HL-60 (cell line): Measurements from ENCODE around the gene EXOC2.

Experiments used
- DNase-seq, 2 experiments: peaks; one replicate each; pipeline ENCODE4 v3.0.0-alpha.2; 2010 to 2020; ENCODE audit warnings: low read depth in 1 of 2, low spot score in 1 of 2
- H3K27ac ChIP-seq: fragments of 250-450 bp; sonication (Bioruptor Pico); replicated peaks from 2 replicates; pipeline ENCODE4 v1.5.1; 2020; ENCODE audit warnings: mild to moderate bottlenecking, moderate library complexity
- H3K27me3 ChIP-seq: fragments of 250-450 bp; sonication (Bioruptor Pico); 2 replicates; pipeline ENCODE4 v1.5.1; 2021; ENCODE audit warnings: mild to moderate bottlenecking, moderate library complexity; ENCODE audit not compliant: insufficient read depth, poor library complexity, severe bottlenecking
- H3K4me3 ChIP-seq: replicated peaks from 2 replicates; pipeline ENCODE4 v1.5.1; 2011; ENCODE audit warnings: mild to moderate bottlenecking, control low read depth, low read length; ENCODE audit not compliant: insufficient read depth
- GABPA ChIP-seq: IDR thresholded peaks from 2 replicates; pipeline ENCODE4 v1.6.1; 2012; ENCODE audit warnings: low read depth
- POLR2AphosphoS5 ChIP-seq: IDR thresholded peaks from 2 replicates; pipeline ENCODE4 v1.6.1; 2012; ENCODE audit warnings: low read depth
- SPI1 ChIP-seq: IDR thresholded peaks from 2 replicates; pipeline ENCODE4 v1.6.1; 2012; ENCODE audit warnings: low read depth, mild to moderate bottlenecking, borderline replicate concordance
- TF ChIP-seq, protein P1 (sequence below): IDR thresholded peaks from one replicate; pipeline ENCODE4 v1.5.1; 2011; ENCODE audit warnings: low read length, control low read depth, inconsistent platforms; ENCODE audit not compliant: insufficient read depth
- TF ChIP-seq, protein P2 (sequence below): IDR thresholded peaks from 2 replicates; pipeline ENCODE4 v1.6.1; 2012; ENCODE audit warnings: low read depth; ENCODE audit not compliant: insufficient replicate concordance

EXOC2 gene

DNA sequence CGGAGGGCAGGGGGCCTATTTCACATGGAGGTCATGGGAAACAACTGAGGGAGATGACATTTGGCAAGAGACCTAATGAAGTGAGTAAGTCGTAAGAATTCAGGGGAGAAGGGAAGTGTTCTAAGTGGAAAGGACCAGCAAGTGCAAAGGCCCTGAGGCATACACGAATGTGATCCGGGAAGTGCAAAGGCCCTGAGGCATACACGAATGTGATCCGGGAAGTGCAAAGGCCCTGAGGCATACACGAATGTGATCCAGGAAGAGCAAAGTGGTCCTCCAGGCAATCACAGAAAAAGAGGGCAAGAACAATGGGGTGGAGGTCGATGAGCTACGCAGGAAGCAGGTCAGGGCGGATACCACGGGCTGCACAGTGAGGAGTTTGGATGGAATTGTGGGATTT, 24.2 kb upstream of the EXOC2 start:
- TF ChIP-seq SPI1 (no peak), POLR2AphosphoS5 (no peak), GABPA (no peak)
- TF ChIP-seq, protein P1, sequence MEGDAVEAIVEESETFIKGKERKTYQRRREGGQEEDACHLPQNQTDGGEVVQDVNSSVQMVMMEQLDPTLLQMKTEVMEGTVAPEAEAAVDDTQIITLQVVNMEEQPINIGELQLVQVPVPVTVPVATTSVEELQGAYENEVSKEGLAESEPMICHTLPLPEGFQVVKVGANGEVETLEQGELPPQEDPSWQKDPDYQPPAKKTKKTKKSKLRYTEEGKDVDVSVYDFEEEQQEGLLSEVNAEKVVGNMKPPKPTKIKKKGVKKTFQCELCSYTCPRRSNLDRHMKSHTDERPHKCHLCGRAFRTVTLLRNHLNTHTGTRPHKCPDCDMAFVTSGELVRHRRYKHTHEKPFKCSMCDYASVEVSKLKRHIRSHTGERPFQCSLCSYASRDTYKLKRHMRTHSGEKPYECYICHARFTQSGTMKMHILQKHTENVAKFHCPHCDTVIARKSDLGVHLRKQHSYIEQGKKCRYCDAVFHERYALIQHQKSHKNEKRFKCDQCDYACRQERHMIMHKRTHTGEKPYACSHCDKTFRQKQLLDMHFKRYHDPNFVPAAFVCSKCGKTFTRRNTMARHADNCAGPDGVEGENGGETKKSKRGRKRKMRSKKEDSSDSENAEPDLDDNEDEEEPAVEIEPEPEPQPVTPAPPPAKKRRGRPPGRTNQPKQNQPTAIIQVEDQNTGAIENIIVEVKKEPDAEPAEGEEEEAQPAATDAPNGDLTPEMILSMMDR, result no peak
- TF ChIP-seq, protein P2, sequence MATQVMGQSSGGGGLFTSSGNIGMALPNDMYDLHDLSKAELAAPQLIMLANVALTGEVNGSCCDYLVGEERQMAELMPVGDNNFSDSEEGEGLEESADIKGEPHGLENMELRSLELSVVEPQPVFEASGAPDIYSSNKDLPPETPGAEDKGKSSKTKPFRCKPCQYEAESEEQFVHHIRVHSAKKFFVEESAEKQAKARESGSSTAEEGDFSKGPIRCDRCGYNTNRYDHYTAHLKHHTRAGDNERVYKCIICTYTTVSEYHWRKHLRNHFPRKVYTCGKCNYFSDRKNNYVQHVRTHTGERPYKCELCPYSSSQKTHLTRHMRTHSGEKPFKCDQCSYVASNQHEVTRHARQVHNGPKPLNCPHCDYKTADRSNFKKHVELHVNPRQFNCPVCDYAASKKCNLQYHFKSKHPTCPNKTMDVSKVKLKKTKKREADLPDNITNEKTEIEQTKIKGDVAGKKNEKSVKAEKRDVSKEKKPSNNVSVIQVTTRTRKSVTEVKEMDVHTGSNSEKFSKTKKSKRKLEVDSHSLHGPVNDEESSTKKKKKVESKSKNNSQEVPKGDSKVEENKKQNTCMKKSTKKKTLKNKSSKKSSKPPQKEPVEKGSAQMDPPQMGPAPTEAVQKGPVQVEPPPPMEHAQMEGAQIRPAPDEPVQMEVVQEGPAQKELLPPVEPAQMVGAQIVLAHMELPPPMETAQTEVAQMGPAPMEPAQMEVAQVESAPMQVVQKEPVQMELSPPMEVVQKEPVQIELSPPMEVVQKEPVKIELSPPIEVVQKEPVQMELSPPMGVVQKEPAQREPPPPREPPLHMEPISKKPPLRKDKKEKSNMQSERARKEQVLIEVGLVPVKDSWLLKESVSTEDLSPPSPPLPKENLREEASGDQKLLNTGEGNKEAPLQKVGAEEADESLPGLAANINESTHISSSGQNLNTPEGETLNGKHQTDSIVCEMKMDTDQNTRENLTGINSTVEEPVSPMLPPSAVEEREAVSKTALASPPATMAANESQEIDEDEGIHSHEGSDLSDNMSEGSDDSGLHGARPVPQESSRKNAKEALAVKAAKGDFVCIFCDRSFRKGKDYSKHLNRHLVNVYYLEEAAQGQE, result no peak
- Histone ChIP-seq H3K4me3 (no peak overlapping the region), H3K27me3 (peaks cover 2% of the 10 kb centered on the region), H3K27ac (no peak overlapping the region)
- DNase-seq, result no peak

DNA sequence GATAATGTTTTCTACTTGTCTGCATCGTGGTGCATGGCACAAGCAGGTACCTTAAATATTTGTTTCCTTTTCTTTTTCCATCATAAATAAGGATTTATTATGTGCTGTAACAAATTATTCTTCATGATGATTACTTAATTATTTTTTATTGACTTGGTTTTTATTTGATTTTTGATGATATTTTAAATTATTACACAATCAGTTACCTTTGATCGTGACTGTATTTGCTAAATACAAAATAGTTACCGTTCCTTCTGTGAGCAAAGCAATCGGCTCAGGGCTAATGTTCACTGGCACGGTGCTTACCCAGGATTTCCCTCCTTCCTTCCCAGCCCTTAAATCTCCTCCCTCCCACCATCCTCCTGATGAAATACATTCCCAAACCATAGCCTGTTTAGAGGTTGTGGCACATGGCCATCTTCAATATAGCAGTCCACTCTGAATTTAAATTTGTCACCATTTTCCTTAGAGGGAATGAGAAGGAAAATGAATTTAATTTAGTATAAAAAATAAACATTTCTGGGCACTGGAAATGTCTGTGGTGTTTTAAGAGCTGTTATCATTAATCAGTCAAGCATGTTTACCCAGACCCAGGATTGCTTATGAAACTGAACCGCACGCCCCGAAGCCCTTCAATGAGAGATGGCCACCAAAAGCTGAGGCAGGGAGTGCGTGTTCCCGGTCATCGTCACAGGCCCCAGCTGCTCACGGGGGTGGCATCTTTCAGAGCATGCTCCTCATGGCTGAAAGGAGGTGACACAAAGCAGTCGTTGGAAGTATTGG, 23.0 kb upstream of the EXOC2 start:
- H3K27me3 ChIP-seq, result peaks cover 4% of the 10 kb centered on the region
- no peak overlapping the region for H3K27ac ChIP-seq
- H3K4me3 ChIP-seq, result no peak overlapping the region
- TF ChIP-seq, protein P2, result no peak
- TF ChIP-seq POLR2AphosphoS5 (no peak), GABPA (no peak), SPI1 (no peak)
- TF ChIP-seq, protein P1, result no peak
- no peak for DNase-seq

DNA sequence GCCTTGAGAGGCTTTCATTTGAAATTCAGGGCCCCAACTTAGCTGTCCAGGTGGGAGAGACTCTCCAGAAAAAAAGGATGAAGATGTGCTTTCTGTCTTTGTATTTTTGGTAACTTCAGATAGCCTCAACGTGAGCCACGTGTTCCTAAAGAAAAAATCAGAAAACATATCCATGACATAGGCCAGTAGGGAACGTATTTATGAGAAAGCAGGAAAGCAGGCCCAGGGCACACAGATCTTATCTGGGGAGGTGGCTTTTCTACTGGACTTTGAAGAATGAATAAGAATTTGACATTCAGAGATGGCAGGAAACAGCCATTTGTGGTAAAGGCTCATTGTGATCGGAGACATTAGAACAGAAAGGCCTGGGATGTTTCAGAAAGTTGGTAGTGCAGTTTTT, 21.2 kb upstream of the EXOC2 start:
- DNase-seq, result no peak
- TF ChIP-seq SPI1 (no peak), POLR2AphosphoS5 (no peak), GABPA (no peak)
- TF ChIP-seq, protein P1, result no peak
- TF ChIP-seq, protein P2, result no peak
- H3K4me3 ChIP-seq, result no peak overlapping the region
- H3K27ac ChIP-seq, result no peak overlapping the region
- H3K27me3 ChIP-seq, result peaks cover 13% of the 10 kb centered on the region
